Fibroblast of pulmonary artery (primary cell): ENCODE data around the gene KCTD1.
"Not testable (repeated sequence)": the region's sequence is repeated elsewhere in the genome, so short reads cannot be mapped to it uniquely, and the experiment has no call there.

Experiments
- DNase-seq: peaks from one replicate; pipeline ENCODE4 v3.0.0-alpha.2; 2010; ENCODE audit warnings: low read depth
- H3K4me3 ChIP-seq: replicated peaks from 2 replicates; pipeline ENCODE4 v1.5.1; 2011; ENCODE audit warnings: low read depth, mild to moderate bottlenecking, control low read depth, low read length, moderate library complexity
- CTCF ChIP-seq: IDR thresholded peaks from 2 replicates; pipeline ENCODE4 v1.5.1; 2011; ENCODE audit warnings: mild to moderate bottlenecking, control low read depth, low read length, inconsistent platforms; ENCODE audit errors: missing control alignments

Gene KCTD1

GRCh38 chr18:26450989-26451682, 97.2 kb downstream of the KCTD1 start:
- no peak for DNase-seq
- no peak overlapping the region for H3K4me3 ChIP-seq
- no peak for TF ChIP-seq CTCF

GRCh38 chr18:26448714-26449159, 99.6 kb downstream of the KCTD1 start:
- no peak overlapping the region for H3K4me3 ChIP-seq
- TF ChIP-seq CTCF, result no peak
- DNase-seq, result no peak

- TF ChIP-seq CTCF, result no peak
- no peak overlapping the region for H3K4me3 ChIP-seq
- DNase-seq, result no peak
Observed at GRCh38 chr18:26443853-26444252, 104.5 kb downstream of the KCTD1 start.

- TF ChIP-seq CTCF, result no peak
- peak; percentile 24 for DNase-seq
- no peak overlapping the region for H3K4me3 ChIP-seq
Observed at GRCh38 chr18:26442126-26442525, 106.2 kb downstream of the KCTD1 start.

GRCh38 chr18:26440644-26441043, 107.7 kb downstream of the KCTD1 start:
- no peak for TF ChIP-seq CTCF
- no peak overlapping the region for H3K4me3 ChIP-seq

GRCh38 chr18:26439537-26439936, 108.8 kb downstream of the KCTD1 start:
- H3K4me3 ChIP-seq, result no peak overlapping the region
- no peak for DNase-seq
- no peak for TF ChIP-seq CTCF

More at GRCh38 chr18:26440644-26441043, 107.7 kb downstream of the KCTD1 start:
- peak; percentile 62 for DNase-seq

GRCh38 chr18:26438980-26439379, 109.4 kb downstream of the KCTD1 start:
- no peak for TF ChIP-seq CTCF
- H3K4me3 ChIP-seq, result no peak overlapping the region
- DNase-seq, result no peak

- not testable (repeated sequence) for DNase-seq
Observed at GRCh38 chr18:26437634-26438033, 110.7 kb downstream of the KCTD1 start.

More at GRCh38 chr18:26437634-26438033, 110.7 kb downstream of the KCTD1 start:
- H3K4me3 ChIP-seq, result not testable (repeated sequence)
